OCI-M1 (cell line): ENCODE measurements around the gene GLIPR2.
"Not testable (repeated sequence)": the region's sequence is repeated elsewhere in the genome, so short reads cannot be mapped to it uniquely, and the experiment has no call there.

Source experiments
- DNase-seq: peaks from one replicate; lab custom pipeline; 2025; lab: John Stamatoyannopoulos, UW

The GLIPR2 gene

GRCh38 chr9:36136272-36136893 is at the start of gene GLIPR2:
GLIPR2 (plus strand) TSS chr9:36136733; CDS start chr9:36136779, 46 bp downstream.
- DNase-seq = peak; percentile 54

GRCh38 chr9:36087054-36087453 is 49.5 kb upstream of the GLIPR2 start:
- DNase-seq = not testable (repeated sequence)

- no peak for DNase-seq
These were observed 48.5 kb upstream of the GLIPR2 start for GRCh38 chr9:36088020-36088419.

GRCh38 chr9:36091026-36091953 is 45.2 kb upstream of the GLIPR2 start:
- DNase-seq = peak; percentile 6

- DNase-seq = no peak
These were observed 44.5 kb upstream of the GLIPR2 start for GRCh38 chr9:36092014-36092413.

- DNase-seq = peak; percentile 57
These were observed 43.9 kb upstream of the GLIPR2 start for GRCh38 chr9:36092509-36093215.

- no peak for DNase-seq
These were observed 43.1 kb upstream of the GLIPR2 start for GRCh38 chr9:36093384-36093783.

- DNase-seq = no peak
These were observed 36.8 kb upstream of the GLIPR2 start for GRCh38 chr9:36099718-36100117.

GRCh38 chr9:36100532-36100931 is 36.0 kb upstream of the GLIPR2 start:
- DNase-seq = no peak

GRCh38 chr9:36101916-36102741 is 34.4 kb upstream of the GLIPR2 start:
- peak; percentile 40 for DNase-seq

- peak; percentile 89 for DNase-seq
These were observed 33.6 kb upstream of the GLIPR2 start for GRCh38 chr9:36102742-36103495.

GRCh38 chr9:36109071-36109470 is 27.5 kb upstream of the GLIPR2 start:
- no peak for DNase-seq

GRCh38 chr9:36110434-36110833 is 26.1 kb upstream of the GLIPR2 start:
- no peak for DNase-seq

GRCh38 chr9:36112516-36112915 is 24.0 kb upstream of the GLIPR2 start:
- DNase-seq = no peak

GRCh38 chr9:36113999-36114398 is 22.5 kb upstream of the GLIPR2 start:
- DNase-seq = no peak

GRCh38 chr9:36116593-36116992 is 19.9 kb upstream of the GLIPR2 start:
- DNase-seq = no peak

- no peak for DNase-seq
These were observed 18.3 kb upstream of the GLIPR2 start for GRCh38 chr9:36118201-36118600.

- DNase-seq = no peak
These were observed 17.8 kb upstream of the GLIPR2 start for GRCh38 chr9:36118706-36119105.

- DNase-seq = no peak
These were observed 17.1 kb upstream of the GLIPR2 start for GRCh38 chr9:36119476-36119875.

- peak; percentile 28 for DNase-seq
These were observed 15.8 kb upstream of the GLIPR2 start for GRCh38 chr9:36120705-36121104.

GRCh38 chr9:36121971-36122370 is 14.6 kb upstream of the GLIPR2 start:
- no peak for DNase-seq
